Right kidney (tissue), 1 donor: ENCODE measurements around the gene KCNMA1.

ENCODE experiments used
- DNase-seq: peaks from one replicate; pipeline ENCODE4 v3.0.0-alpha.2; 2016

KCNMA1 gene

DNA sequence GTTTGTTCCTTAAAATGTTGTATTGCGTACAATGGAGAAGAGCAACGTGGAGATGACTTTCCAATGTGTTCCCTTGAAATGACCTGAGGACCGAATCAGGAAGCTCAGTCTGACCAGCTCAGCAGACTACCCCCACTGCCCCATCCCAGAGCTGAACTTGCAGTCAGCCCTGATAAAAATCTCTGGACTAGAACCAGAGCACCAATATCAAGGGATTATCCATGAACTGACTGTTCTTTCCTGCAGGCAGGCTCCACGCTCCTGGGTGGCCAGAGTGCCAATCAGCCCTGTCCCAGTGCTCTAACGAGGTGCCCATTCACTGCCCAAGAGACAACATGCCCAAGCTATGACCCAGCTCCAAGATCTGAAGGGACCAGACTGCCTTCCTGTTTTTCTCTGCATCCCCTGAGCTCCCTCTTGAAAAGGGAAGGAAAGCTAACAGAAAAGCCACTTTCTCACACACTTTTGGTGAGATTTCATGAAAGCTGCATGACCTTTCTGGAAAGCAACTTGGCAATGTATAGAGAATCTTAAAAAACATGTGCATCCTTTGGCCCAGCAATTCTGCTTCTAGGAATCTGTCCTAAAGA lies 130.2 kb downstream of the KCNMA1 start:
- DNase-seq, result no peak

DNA sequence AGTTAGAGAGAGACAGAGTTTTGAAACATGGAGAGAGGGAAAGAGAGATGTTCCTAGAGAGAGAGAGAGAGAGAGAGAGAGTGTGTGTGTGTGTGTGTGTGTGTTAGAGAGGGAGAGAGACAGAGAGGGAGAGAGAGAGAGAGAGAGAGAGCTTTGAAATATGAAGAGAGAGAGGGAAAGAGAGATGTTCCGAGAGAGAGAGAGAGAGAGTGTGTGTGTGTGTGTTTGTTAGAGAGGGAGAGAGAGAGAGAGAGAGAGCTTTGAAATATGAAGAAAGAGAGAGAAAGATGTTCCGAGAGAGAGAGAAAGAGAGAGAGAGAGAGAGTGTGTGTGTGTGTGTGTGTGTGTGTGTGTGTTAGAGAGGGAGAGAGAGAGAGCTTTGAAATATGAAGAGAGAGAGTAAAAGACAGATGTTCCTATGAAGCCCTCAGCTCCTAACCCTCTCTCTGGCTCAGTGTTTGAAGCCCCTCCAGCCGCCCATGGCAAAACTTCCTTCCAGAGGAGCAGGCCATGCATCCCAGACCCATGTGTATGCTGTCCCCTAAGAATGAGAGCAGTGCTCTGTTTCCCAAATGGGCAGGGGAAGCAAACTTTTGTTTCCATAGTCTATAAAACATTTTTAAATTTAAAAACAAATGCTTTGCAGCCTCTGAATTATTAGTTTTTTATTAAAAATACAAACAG lies 130.9 kb downstream of the KCNMA1 start:
- DNase-seq, result no peak

DNA sequence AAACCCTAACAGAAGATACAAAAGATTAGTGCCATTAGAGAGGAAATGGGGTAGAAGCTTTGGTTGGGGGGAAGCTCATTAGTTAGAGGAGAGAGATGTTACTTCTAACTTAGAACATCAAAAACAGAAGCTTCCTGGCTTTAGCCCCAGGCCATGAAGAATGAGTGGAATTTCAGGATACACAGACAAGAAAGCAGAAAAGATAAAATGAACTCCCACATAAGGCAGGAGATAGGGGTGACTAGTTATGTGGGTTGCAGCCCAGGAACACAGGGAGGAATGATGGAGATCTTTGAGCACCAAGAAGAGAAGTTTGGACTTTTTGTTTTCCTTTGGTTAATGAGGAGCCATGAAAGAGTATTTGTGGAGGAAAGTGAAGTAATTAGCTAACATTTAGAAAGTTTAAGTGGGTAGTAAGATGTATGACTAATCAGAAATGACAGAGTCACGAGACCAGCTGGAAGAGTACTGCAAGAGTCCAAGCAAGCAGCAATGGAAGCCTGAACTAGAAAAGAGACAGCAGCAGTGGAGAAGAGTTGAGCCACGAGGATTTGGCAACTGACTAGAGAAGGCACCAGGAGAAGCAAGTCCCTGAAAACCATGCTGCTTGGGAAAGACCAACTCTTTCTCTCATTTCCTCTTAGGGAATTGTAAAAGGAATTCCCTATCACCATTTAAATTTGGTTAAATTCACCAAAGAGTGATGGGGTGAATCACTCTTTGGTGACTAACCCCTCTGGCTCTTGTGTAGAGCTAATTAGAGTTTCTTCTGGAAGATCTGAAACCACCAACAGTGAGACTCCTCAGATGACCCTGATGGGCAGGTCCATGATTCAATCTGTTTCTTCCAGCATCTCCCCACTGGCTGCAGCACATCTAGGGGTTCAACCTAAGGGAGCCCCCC lies 131.9 kb downstream of the KCNMA1 start:
- DNase-seq, result no peak

DNA sequence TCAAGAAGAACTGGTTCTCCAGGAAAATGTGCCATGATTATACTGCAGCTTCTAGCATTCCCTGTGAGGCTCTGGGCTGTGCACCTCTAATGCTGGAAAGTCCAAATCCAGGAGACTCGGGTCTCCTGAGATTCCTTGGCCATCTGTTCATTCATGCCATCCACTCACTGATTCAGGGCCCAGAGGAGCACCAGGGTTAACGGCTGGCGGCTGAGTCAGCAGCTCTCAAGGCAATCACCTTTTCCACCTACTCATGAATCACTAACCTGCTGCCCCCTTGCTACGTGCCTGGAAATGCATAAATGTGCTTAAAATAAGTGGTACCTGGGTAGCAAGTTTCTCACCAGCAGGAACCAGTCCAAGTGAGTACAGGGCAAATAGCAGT lies 132.7 kb downstream of the KCNMA1 start:
- DNase-seq, result no peak

DNA sequence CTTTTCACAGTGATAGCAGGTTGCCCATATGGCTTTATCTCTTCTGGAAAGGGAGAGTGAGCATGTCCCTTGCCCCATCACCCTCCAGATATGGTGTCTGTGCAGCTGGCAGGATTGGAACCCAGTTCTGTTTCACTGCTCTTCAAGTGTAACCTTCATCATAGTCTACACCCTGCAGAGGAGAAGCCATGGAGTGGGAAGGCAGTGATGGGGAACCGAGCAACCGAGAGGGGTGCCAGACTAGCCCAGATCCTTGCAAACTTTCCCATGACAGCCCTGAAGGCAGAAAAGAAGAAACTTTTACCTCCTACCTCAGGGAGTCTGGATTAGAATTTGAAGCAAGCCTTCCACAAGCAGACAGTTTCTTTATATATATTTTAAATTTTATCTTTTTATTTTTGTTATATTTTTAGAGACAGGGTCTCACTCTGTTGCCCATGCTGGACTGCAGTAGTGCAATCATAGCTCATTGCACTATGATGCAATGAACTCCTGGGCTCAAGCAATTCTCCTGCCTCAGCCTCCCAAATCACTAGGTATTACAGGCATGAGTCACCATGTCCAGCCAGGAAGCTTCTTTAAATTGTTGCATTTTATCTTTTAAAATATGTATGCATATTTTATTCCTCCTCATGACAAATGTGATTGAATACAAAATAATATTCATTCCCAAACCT lies 133.3 kb downstream of the KCNMA1 start:
- DNase-seq, result no peak

DNA sequence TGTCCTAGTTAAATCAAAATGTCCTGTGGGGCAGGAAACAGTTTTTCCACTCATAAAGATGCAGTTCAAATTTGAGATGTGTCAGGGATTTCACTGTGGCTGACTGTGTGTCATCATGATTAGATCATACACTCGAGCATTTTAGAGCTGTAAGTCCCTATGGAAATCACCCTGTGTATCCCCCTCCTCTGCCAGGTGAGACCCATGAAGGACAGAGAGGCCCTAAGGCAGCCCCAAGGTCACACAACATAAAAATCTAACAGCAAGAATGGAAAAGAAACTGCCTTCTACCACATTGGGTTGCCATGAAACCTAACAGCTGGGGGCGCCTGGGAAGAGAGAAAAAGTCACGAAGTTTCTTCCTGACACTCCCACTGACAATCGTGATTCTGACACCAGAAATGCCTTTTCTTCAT lies 135.8 kb downstream of the KCNMA1 start:
- no peak for DNase-seq

DNA sequence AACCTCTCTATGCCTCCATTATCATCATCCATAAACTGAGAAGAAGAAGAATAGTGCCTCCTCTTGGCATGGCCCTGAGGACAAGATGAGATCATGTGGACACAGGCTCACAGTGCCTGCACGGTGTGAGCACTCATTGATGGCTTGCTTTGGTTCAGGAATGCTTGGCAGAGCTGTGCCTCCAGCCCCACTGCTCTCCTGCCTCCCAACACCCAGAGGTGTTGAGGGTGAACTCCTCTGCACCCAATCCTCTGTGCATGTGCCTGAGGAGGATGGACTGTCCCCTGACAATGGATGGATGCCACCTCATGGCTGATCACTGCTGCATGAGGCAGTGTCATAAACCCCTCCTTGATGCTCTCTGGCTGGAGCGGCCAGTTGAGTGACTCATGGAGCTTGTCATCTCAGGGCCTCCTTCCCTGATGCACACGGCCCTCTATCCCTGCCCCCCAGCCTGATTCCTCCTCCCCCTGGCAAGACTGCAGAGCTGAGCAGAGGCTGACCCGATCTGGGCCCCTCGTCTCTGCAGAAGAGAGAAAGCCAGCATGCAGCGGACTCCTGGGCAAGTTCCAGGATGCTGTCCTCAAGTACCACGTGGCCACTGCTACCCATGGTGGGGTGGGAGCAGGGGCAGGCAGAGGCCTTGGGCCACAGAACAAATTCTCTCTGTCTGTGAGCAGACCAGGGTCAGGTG lies 136.3 kb downstream of the KCNMA1 start:
- DNase-seq, result no peak

DNA sequence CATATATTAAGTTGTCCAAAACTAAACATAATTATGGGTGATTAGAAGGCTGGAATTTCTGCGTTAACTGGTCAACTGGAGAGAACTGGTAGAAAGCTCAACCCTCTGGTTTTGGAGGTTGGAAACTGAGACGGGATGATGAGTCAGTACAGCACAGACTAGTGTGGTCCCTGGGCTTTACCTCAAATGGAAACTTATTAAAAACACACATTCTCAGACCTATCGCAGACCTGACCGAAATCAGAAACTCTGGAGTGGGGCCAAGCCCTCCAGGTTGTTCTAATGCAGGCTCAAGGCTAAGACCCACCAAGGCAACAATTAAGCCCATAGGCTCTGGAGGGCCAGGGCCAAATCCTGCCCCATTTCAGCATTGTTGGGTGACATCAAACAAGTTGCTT lies 136.9 kb downstream of the KCNMA1 start:
- no peak for DNase-seq

DNA sequence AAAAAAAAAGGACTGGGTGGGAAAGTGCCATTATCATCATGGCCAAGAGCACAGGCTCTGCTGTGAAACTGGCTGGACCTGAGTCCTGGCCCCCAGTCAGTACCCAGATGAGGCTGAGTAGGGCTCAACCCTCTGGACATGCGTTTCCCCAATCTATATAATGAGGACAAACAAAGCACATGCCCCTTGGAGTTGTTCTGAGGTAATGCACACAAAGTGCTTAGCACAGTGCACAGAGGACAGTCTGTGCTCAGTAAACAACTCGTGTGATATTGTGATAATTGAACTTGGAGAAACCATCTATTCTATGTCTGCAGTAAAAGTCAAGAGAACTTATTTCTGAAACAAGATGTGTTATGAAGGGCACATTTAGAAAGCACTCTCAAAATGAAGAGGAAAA lies 138.8 kb downstream of the KCNMA1 start:
- DNase-seq, result no peak

DNA sequence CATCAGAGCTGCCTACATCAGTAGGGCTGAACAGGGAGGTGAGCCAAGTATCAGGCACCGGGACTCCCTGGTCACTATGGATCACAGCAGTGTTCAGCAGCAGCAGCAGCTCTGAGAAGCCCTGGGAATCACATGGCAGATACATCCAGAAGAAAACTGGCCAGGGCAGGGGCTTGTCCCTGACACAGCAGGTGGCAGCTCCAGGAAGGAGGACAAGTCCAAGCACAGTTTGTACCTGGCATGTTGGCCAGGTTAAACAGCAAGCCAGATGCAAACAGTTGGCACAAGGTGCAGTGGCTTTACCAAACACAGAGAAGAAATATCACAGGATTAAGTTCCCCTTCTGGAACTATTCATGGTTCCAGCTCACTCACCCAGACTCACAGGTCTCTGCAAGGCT lies 139.4 kb downstream of the KCNMA1 start:
- DNase-seq, result no peak

DNA sequence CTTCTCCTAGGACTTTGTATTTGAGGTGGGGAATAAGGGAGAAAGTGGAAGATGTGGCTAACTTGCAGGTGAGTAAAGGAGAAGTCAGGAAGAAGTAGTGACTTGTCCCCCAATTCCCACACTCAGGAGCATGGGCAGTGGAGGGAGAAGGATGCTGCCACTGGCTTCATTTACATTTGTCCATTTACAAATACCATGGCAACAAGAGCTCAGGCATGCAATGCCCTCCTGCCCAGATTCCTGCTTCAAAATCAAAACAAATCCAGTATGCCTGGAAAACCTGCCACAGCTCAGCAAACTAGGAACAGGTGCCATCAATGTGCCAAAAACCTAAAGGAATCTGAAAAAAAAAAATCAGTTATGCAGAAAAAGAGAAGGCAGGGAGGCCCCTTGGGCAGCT lies 139.9 kb downstream of the KCNMA1 start:
- no peak for DNase-seq

DNA sequence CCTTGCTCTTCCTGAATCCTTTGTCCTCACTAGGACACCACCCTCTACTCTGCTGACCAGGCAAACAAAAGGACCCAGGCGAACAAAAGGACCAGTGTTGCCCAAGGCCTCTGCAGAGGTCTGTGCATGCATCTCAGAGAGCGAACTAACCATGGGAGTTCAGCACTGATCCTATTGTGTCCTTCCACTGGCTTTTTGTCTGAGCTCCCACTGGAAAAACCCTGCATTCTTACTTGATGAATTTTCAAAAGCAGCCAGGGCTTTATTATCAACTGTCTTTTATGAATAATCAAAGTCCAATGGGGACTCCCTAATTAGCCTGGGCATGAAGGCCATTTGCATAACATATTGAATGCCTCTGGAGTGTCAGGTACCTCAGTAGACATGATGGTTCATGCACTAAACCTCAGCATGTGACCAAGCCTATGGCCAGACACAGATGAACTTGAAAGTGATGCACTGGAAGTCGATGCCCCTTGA lies 140.6 kb downstream of the KCNMA1 start:
- DNase-seq, result no peak

DNA sequence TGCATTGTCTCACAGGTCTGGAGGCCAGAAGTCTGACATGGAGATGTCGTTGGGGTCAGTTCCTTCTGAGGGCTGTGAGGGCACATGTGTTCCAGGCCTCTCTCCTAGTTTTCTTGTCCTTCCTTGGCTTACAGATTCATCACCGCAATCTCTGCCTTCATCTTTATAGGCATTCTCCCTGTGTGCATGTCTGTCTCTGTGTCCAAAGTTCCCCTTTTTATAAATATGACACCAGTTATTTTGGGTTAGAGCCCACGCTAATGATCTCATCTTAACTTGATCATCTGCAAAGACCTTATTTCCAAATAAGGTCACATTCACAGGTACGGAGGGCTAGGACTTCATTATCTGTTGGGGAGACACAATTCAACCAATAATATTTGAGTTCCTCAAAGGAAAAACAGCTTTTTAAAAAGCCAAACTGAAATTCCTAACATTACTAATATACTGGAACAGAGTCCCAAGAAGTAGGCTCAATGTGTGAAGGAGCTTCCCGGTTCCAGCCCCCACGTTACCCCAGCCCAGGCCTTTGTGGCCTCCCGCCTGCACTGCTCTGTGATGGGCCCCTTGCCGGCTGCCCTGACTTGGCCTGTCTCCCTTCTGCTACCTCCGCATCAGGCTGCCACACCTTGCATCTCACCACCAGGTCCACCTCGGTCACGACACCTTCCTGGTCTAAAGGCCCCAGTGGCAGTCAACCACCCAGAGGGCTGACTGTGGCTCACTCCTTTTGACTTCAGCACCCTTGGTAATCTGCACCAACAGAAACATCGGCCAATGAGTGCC lies 142.7 kb downstream of the KCNMA1 start:
- no peak for DNase-seq

DNA sequence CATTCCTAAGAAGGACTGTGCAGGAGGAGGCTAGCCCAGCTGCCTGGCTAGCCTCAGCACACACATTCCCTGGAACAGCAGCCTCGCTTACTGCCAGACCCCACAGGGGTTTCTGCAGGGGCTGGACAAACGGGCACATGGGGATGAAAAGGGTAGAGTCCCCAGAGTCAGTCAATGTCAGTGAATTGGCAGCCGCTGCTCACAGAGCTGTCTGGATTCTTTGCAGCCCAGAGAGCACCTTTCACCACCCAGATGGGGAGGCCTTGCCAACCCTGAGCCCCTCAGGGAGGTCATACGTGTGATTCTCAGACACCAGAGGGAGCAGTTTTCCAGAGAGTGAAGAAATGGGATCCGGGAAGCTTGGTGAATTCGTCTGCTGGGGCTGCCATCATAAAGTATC lies 143.3 kb downstream of the KCNMA1 start:
- no peak for DNase-seq

DNA sequence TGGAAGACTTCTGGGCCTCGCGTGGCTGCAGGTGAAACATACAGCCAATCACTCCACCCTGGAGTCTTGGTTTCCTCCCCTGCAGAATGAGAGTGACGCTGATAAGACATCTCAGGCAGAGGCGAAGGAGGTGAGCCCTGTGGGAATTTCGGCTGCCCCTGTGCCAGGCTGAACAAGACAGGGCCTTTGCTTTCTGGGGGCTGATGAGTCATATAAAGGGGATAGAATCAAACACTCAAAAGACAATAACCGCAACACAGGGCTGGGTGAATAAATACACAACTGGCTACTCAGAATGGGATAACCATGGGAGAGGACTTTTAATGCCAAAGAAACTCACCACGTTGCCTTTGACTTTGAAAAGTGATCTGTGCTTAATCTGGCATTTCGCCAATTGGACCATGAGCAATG lies 143.8 kb downstream of the KCNMA1 start:
- DNase-seq, result no peak

DNA sequence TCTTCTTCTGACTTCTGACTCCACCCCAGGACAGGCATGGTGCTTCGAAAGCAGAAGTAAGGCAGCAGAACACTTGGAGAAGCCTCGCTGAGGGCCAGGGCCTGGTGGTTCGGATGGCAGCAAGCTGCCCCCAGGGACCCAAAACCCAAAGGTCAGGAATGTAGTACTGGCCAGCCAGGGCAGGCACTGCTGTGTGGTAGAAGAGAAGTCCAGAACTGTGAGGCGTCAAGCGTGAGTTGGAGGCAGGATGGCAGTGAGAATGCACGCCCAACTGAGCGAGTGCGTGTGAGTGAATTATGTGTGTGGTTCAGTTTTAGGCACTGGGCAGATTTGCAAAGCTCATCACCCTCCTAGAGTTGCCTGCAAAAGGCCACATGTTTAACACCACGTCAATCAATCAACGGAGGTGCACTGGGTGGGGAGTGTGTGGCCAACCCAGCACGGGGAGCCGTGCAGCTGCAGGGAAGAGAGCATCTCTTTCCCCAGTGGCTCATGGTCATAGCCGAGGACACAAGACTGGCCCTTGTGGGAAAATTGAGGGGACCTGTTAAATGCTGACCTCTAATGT lies 144.3 kb downstream of the KCNMA1 start:
- DNase-seq, result no peak

DNA sequence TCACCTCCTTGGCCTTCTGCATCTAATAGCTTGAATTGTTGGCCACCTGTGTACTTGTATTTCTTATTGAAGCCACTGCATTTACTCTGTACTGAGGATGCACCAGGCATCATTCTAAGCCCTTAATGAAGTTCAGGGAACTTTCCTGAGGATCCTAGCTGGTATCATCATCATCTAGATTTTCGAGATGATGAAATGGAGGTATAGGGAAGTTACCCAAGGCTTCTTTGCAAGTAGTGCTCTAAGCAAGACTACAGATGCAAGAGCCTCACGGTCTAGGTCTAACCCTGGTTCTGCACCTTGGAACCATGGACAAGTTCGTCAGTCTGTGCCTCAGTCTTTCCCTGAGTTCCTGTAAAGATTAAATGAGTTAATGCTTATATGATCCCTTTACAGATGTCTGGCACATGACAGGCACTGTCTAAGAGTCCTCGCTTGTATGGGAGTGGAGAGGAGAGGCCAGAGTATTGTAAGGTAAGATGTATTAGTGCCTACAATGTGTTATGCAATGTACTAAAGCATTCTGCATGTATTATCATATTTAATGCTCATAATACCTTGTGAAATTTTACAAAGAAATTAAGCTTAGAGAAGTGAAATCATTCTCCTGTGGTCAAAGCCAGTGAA lies 145.1 kb downstream of the KCNMA1 start:
- no peak for DNase-seq

DNA sequence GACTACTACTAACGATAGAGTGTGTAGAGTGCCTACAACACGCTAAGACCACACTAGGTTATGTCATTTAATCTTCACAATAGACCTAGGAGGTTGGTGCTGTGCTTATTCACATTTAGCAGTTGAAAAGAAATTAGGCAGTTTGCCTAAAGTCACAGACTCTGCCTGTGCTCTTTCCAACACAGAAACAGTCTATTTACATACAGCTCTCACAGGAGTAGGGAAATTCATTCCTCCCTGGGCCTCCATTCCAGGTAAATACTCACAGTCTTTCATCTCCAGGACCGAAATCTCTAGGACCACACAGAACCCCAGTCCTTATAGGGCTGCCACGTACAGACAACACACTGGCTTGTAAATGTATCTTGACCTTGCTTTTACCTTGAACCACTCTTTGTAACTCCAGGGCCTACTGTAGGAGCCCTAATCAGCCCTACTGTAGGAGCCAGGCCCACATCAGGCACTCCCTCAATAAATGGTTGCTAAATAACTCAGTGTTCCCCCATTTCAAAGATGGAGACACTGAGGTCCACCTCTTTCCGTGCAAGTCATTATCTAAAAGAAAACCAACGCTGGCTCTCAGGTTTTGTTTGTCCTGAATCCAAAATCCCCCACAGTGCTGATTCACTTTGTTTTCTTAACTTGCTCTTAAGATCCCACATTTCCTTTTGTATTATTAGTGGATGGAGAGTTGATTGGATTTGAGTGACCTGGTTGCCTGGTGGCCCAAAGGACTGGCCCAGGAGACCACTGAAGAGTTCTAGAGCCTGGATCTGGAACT lies 146.9 kb downstream of the KCNMA1 start:
- no peak for DNase-seq

DNA sequence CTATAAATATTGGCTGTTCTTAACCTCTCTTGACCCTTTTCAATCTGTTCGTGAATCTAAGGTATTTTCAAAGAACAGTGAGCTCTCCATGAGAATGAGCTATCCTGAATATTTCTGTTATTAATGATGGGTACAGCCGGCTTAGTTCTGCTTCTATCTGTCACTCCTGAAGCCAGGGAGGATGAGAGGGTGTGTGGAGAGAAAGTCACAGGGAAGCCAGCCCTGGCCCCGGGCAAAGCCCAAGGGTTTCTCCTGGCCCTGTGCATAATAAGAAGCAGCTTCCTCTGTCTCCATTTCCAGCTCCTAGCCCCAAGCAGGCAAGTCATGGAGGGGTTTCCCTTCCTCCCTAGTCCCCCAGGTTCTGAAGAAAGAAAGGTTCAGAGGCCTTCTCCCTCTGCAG lies 151.1 kb downstream of the KCNMA1 start:
- no peak for DNase-seq

DNA sequence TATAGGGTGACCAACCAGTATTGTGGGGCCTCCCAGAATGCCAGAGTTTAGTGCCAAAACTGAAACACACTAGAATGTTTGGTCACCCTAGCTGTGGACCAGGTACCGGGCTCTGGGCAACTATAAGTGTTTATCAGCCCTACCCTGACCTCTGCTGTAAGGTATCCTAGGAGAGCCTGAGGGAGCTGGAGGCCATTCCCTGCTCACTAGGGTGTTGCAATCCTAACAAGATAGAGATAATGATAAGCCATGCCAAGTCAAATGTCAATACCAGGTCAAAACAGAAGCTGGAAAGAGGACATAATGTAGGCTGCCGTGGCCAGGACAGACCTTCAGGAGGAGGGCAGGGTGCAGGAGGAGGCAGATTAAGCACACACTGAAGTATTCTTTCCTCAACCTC lies 151.8 kb downstream of the KCNMA1 start:
- no peak for DNase-seq
